Measurements from ENCODE around the gene ATP2B2.
"Not testable (repeated sequence)": the region's sequence is repeated elsewhere in the genome, so short reads cannot be mapped to it uniquely, and the experiment has no call there.

The ATP2B2 gene

DNA sequence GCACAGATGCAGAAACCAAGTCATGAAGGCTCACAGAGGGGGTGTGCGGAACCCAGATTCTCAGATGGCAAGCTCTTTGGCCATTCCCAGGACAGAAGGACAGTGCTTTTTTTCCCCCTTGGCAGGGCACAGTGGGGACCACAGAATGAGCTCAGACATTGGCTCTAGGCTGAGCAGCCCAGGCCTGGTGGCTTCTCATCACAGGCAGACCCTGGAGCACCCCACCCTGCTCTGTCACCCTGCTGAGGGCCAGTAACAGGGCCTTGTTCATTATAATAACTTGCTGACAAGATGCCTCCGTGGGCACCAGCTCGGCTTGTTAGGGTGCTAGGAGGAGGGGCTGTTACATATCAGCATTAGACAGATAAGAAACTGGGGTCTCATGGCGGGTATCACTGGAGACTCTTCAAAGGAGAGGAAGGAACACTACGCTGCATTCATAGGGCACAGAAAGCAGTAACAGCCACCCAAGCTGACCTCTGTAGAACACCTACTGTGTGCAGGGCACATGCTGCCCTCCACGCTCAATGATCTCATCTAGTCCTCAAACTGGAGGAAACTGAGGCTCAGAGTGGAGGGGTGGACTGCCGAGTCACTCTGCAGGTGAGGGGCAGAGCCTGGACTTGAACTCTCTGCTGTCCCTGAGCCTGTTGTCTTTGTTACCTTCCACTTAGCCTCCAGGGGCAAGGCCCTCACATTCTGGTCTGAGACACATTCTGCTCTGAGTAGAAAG is 114.6 kb downstream of the ATP2B2 start:
- in situ Hi-C loops (cut with HindIII; ENCODE audit: low sequenced_read_pairs), result no loop called here

DNA sequence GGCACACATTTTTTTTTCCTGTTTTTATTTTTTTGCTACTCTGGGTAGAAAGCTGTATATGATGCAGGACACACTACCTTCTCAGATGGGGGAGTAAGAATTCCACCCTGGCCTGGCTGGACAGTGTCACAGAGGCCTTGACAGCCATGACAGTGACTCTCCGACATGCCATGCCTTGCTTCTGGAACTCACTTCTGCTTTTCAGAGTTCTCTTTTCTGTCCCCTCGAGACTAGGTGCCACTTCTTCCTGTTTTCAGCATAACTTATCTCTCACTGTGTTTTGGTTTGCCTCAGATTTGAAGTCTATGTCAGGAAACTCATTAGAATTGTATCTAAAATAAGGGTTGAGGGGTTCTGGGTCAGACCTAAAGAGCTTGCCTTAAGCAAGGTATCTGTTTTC is 115.4 kb downstream of the ATP2B2 start:
- in situ Hi-C loops (cut with HindIII; ENCODE audit: low sequenced_read_pairs), result no loop called here

DNA sequence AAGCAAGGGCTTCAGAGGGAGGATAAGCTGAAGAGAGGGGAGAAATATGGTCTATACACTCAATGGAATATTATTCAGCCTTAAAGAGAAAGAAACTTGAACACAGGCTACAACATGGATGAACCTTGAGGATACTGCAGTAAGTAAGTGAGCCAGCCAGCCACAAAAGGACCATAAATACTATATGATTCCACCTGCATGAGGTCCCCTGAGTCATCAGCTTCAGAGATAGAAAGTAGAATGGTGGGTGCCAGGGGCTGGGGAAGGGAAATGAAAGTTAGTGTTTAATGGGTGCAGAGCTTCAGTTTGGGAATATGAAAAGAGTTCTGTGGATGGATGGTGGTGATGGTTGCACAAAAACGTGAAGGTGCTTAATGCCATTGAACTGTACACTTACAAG is 116.0 kb downstream of the ATP2B2 start:
- in situ Hi-C loops (cut with HindIII; ENCODE audit: low sequenced_read_pairs), result no loop called here

DNA sequence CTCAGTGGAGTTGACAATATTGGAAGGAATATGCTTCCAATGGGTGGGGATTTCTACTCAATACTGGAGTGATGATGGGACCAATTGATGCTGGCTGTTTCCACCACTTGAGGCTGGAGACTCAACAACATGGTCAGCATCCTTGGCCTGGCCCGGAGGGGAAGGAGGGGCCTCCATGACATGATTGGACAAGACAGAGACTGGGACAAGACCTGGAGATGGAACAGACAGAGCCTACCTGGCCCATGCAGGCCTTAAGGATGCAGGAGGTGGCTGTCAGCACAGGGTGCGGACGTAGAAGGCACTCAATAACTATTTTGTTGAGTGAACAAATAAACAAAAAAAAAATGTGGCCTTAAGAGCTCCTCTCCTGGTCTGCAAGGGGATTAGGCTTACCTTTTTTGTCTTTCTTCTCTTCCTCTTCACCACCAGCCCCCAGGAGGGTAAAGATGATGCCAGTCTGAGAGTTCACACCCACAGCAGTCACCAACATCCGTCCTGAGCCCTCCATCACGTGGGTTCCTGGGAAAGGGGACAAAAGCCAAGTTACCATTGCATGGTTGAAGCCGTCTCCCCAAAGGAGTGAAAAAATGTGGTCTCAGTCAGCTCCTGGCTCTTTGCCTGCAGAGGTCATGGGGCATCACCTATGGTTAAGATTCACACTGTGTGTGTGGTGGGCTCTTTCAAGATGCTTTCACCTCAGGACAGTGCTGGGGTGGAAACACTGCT is 117.3 kb downstream of the ATP2B2 start:
- in situ Hi-C loops (cut with HindIII; ENCODE audit: low sequenced_read_pairs), result no loop called here

DNA sequence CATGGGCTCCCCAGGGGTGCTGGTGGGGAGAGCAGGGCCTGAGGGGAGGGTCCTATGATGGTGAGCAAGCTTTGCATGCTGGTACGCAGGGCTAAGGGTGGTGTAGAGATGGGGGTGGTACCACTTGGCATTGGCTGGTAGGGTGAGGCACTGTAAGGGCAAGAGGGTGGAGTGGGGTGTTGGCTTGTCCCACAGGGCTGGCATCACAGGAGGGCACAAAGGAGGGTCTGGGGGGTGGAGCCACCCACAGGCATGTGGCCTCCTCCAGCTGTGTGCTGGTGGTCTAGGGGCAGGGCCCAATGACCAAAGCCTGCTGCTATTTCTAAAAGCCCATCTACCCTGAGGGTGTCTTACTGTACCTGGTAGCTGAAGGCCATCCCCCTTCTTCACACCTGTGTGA is 119.3 kb downstream of the ATP2B2 start:
- in situ Hi-C loops (cut with HindIII; ENCODE audit: low sequenced_read_pairs), result no loop called here

DNA sequence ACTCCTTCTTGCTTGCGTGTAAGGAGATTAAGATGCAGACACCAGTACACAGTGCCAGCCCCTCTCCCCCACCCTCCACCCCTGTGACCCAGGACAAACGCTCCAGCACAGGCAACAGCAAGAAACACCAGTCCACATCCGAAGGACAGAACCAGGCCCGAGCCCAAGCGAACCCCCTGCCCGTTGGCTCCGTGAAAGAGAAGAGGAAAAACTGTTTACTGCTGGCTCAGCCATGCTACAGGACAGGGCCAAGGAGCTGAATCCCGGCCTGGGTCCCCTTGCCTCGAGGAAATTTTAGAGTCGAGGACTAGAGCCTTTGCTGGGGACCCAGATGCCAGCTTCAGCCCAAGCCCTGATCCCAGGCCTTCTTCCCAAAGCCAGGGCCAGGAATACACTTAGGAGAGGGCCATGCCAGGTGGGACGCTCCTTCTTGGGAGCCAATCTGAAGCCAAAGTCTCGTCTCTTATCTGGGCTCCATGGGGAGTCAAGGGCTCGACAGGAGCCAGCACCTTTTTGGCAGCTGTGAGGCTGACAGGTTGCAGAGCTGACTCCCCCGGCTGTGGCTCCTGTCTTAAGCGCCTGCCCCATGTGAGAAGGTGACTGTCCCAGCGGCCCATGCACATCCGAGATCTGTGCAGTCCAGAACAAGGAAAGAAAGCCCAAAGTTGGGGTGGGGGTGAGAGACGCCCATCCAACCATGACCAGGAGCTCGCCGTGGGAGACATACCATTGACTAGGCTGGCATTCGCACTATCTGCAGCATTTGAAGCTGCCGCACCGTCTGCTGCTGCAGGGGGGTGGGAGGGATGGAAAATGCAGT is 120.6 kb downstream of the ATP2B2 start:
- in situ Hi-C loops (cut with HindIII; ENCODE audit: low sequenced_read_pairs), result no loop called here

DNA sequence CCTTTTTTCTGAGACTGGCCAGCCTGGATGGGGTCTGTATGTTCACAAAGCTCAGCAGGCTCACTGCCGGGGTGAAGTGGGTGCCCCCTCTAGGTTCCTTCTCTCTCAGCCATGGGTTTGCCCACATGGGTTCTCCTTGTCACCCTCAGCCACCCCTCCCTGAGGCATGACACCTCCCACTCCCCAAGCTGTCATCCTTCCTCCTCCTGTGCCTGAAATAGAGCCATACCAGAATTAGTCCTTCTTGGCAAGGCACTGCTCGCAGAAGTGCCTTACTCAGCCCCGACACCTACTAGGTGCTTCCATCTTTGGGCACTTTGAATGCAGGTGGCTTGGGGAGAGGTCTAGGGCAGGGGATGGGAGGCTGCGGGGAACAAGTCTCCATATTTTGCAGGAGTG is 121.5 kb downstream of the ATP2B2 start:
- in situ Hi-C loops (cut with HindIII; ENCODE audit: low sequenced_read_pairs), result no loop called here

DNA sequence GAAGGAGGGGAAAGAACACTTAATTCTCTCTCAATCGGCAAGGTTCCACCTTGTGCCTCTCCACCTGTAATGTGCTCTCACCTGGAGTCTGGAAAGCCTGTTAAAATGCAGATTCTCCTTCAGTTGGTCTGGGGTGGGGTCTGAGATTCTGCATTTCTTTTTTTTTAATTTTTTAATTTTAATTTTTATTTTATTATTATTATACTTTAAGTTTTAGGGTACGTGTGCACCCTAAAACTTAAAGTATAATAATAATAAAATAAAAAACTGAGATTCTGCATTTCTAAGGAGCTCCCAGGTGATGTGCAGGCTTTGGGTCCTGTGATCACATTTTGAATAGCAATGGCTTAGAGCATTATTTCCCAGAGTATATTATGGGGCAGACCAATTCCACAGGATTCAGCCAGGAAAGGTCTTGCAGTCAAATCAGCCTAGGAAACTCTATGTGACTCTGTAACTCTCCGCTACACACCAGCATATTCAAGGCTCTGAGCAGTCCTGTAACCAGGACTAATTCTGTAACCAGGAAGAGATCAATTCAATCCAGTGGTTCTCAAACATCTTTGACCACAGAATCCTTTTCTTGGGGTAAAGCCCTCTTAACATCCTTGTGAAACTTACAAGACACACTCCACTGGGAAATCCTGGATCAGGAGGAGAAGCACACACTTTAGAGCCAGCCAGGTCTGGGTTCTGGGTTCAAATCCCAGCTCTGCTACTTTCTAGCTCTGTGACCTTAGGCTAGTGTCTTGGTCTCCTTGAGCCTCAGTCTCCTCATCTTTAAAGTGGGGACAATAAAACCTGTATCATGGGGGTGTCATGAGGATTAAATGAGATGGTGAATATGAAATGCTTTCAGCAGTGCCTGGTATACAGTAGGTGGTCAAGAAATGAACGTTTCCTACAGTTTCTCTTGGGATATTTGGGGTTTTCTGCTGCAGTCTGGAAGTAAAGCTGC is 122.2 kb downstream of the ATP2B2 start:
- in situ Hi-C loops (cut with HindIII; ENCODE audit: low sequenced_read_pairs), result no loop called here

DNA sequence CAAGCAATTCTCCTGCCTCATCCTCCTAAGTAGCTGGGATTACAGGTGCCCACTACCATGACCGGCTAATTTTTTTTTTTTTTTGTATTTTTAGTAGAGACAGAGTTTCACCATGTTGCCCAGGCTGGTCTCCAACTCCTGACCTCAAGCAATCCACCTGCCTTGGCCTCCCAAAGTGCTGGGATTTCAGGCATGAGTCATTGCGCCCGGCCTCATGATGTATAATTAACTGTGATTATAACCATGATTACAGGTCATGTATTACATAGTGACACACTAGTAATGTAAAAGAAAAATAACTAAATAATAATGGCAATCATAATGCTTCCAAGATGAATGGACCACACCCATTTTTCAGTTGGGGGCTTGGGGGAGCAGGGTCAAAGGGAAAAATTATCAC is 122.9 kb downstream of the ATP2B2 start:
- in situ Hi-C loops (cut with HindIII; ENCODE audit: low sequenced_read_pairs), result not testable (repeated sequence)

DNA sequence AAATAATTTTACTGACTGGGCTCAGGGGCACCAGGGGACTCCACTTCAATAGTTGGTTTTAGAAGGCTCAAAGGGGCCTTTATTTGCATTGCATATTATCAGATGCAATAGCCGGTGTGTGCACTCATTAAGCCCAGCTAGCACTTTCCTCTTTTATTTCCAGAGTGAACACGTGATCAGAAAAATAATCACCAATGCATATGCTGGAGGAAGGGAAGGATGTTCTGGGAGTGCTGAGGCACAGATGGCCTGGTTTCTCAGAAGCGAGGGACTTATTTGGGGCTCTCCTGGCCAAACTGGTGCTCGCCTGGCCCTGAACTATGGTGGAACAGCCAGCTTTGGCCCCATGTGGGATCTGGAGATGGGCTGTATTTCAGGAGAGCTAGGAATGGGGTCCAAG is 124.0 kb downstream of the ATP2B2 start:
- in situ Hi-C loops (cut with HindIII; ENCODE audit: low sequenced_read_pairs), result no loop called here

DNA sequence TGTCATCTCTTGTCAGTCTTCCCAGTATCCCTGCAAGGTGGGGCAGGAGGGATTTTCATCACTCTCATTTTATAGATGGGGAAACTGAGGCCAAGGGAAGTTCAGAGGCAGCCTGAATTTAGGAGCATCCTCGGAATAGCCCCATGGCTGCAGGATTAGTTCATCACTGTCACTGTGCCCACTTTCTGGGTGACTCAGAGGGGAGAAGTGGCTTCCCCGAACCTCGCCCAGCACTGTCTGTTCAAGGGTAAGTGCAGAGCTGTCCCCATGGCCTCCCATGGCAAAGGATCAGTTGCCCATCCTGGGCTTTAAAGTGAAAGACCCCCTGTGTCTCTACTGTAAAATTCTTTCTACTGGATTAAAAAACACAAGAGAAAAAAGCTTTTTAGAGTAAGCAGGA is 124.5 kb downstream of the ATP2B2 start:
- in situ Hi-C loops (cut with HindIII; ENCODE audit: low sequenced_read_pairs), result no loop called here

DNA sequence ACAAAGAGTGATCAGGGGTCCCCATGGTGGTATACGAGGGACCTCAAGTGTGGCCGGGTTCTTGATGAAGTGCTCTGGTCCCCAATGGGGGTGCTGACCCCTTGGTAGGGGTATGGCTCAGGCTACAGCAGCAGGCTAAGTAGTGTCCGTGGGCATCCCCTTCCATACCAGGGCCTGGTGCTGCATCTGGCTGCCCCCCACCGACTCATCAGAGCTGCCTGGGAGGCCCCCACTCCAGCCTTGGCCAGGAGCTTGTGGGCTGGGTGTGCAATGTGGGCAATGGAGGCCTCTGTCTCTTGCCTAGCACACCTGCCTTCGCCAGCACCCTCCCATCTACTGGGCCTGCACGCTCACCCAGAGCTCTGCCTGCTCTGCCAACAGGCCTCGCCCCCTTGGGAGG is 125.4 kb downstream of the ATP2B2 start:
- in situ Hi-C loops (cut with HindIII; ENCODE audit: low sequenced_read_pairs), result no loop called here

DNA sequence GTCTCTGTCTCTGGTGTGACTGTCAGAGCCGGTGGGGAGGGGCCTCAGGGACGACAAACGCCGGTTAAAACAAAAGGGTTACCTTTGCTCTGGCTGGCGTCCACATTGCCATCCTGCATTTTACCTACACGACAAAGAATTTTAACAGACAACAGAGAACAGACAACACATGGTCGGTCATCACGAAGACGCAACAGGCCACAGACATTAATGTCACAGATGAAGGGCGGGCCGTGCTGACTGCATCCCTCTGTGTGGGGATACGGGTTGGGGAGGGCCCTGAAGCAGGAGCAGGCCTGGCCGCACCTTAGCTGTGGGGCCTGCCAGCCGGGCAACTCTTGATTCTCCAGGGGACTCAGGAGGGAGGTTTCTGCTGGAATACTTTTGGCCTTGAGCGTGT is 126.2 kb downstream of the ATP2B2 start:
- in situ Hi-C loops (cut with HindIII; ENCODE audit: low sequenced_read_pairs), result no loop called here

DNA sequence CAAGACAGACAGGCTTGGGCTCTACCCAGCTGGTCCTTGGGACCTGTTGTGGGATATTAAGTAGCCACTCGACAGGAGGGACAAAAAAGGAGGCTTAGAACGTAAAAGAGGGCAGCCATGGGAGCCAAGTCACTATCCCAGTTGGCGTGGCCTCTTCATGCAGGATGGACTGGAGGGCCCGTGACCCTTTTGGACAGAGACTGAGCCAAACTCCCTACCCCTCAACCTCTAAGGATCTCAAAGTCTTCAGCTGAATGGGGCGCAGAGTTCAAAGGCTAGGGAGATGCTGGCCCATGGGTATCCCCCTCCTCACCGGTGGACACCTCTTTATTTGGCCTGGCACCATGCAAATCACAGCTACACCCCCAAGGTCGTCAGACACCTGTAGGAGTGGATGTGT is 126.6 kb downstream of the ATP2B2 start:
- in situ Hi-C loops (cut with HindIII; ENCODE audit: low sequenced_read_pairs), result no loop called here

DNA sequence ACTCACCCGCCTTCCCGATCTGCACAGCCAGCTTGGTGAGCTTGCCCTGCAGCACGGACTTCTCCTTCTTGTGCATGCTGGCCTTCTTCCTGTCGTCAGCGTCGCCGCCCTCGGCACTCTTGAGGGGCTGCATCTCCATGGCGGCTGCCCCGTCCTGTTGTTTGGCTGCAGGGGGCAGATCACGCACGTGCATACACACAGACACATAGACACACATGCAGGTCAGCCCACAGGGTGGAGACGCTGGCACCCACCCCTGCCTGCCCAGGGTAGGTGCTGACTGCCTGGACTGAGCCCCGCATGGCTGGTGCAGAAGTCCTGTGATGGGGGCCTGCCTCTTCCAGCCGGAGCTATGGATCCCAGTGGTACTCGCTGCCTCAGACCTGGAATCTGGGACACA is 127.1 kb downstream of the ATP2B2 start:
- in situ Hi-C loops (cut with HindIII; ENCODE audit: low sequenced_read_pairs), result no loop called here

DNA sequence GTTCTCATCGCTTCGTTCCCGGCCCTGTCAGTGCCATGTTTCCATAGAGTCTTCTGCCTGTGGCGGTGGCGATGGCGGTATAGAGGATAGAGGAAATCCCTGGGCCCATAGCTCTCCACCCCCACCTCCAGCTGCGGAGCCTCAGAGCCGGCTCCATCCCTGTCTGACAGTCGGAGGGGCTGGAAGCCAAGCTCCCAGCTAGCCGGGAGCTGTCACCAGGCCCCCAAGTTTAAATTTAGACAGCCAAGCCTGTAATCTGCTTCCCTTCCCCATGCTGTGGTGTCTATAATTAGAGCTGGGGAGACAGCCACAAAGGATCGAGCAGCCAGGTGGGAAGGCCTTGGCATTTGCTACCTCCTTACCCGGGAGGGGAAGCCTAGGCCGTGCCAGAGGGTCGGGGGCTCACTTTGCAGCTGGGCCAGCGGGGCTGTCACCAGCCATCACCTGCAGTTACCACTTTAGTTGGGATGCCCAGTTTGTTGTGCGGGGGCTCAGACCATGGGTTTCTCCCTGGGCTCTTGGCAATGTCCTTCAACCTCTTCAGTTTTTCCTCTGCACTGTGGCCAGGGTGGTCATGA is 128.1 kb downstream of the ATP2B2 start:
- in situ Hi-C loops (cut with HindIII; ENCODE audit: low sequenced_read_pairs), result no loop called here

DNA sequence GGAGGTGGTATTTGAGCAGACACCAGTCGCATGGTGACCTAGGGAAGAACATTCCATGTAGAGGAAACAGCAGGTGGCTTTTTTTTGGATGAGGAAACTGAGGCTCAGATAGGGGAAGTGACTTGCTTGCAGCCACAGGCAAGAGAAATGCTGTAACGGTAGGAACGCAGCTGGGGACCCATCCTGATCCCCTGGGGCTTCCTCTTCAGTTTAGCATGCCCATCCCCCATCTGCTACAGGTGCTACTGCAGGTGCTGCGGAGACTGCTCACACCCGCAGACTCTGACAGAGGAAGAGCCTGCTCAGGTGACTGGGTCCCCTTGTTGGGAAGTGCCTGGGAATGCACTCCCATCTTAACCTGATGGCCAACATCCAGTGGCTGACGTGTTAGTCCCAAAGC is 129.0 kb downstream of the ATP2B2 start:
- in situ Hi-C loops (cut with HindIII; ENCODE audit: low sequenced_read_pairs), result no loop called here

DNA sequence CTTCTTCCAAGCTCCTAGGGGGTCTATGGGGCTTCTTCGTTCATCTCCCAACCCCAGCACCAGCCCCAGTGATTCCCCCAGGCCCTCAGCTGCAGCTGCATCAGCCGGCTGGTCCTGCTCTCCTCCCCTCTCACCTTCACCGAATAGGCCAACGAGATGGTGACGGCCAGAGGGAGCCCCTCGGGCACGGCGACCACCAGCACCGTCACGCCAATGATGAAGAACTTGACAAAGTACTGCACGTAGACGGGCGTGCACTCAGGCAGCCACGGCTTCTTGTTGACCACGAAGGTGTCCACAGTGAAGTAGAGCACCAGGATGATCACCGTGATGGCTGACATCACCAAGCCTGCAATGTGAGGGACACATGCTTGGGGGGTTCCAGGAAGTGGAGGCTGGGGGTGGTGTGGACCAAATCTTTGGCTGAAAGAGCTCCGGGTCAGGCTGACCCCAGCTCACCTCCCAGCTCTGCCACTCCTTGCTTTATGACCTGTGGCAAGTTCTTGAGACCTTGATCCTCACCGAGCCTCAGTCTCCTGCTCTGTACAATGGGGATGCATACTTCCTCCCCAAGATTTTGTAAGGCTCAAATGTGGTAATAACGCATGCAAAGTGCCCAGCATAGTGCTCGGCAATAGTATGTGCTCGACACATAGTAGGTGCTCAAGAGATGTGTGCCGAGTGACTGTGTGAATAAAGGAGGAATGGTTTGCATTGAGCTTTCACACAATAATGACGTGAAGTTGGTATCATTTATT is 129.9 kb downstream of the ATP2B2 start:
- in situ Hi-C loops (cut with HindIII; ENCODE audit: low sequenced_read_pairs), result no loop called here

DNA sequence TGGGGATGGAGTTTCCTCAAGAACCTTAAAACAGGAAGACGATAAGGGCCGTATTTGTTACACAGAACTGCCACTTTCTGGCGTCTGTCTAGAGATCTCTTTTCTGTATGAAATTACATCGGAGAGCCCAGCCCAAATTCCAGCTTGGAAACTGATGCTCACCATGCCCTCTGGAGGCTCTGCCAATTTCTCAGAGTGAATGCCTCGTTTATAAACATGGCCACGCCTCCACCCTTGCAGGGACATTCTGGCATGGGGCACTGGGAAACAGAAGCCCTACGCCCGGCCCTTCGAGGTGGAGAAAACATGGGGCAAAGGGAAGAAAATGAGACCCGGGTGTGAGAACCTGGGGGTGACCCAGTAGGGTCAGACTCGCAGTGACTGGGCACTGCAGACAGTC is 131.1 kb downstream of the ATP2B2 start:
- in situ Hi-C loops (cut with HindIII; ENCODE audit: low sequenced_read_pairs), result no loop called here
